T-helper 1 cell treated with Interleukin-12 subunit alpha and Interleukin-12 subunit beta and Interleukin-4 antibody, amounts not matched to agents 30 μg/mL and 1 μg/mL, for 36 hours (primary cell): ENCODE measurements around the gene RPUSD3.

Experiments
- H3K27ac Mint-ChIP-seq: one replicate; pipeline ENCODE4 v1.8.0; 2021; ENCODE audit warnings: mild to moderate bottlenecking, mixed read lengths
- H3K27me3 Mint-ChIP-seq: one replicate; pipeline ENCODE4 v1.8.0; 2021; ENCODE audit warnings: low read depth, mixed read lengths
- H3K36me3 Mint-ChIP-seq: one replicate; pipeline ENCODE4 v1.8.0; 2021; ENCODE audit warnings: low read depth, mixed read lengths
- H3K4me1 Mint-ChIP-seq: one replicate; pipeline ENCODE4 v1.8.0; 2021; ENCODE audit warnings: low read depth, mixed read lengths
- H3K4me3 Mint-ChIP-seq: one replicate; pipeline ENCODE4 v1.8.0; 2021; ENCODE audit warnings: mild to moderate bottlenecking, moderate library complexity, mixed read lengths
- H3K9me3 Mint-ChIP-seq: one replicate; pipeline ENCODE4 v1.8.0; 2021; ENCODE audit warnings: mixed read lengths

The RPUSD3 gene

GRCh38 chr3:9791790-9792404, 51.9 kb downstream of the RPUSD3 start:
- peak overlapping the region; percentile 99 for H3K4me3 Mint-ChIP-seq
- no peaks in the 10 kb centered on the region for H3K9me3 Mint-ChIP-seq
- H3K27ac Mint-ChIP-seq, result peak overlapping the region; percentile 99
- H3K27me3 Mint-ChIP-seq, result no peaks in the 10 kb centered on the region
- H3K36me3 Mint-ChIP-seq, result peaks cover 50% of the 10 kb centered on the region
- peaks cover 45% of the 10 kb centered on the region for H3K4me1 Mint-ChIP-seq

GRCh38 chr3:9791127-9791526, 52.7 kb downstream of the RPUSD3 start:
- peaks cover 42% of the 10 kb centered on the region for H3K4me1 Mint-ChIP-seq
- peaks cover 56% of the 10 kb centered on the region for H3K36me3 Mint-ChIP-seq
- H3K4me3 Mint-ChIP-seq, result peak overlapping the region; percentile 99
- no peaks in the 10 kb centered on the region for H3K9me3 Mint-ChIP-seq
- no peaks in the 10 kb centered on the region for H3K27me3 Mint-ChIP-seq
- H3K27ac Mint-ChIP-seq, result no peak overlapping the region
